Esophagus muscularis mucosa (tissue), 4 donors: ENCODE results near the gene SLC8A1. TPM values are rescaled to one million over a fixed set of nuclear protein-coding genes. Genes with fewer than 3 reads are reported as not detected.

Experiments used
- DNase-seq: peaks from one replicate; pipeline ENCODE4 v3.0.0-alpha.2; 2017; ENCODE audit errors: extremely low spot score
- H3K27ac ChIP-seq, 4 donors: fragments of 200-600 bp; sonication (generic); replicated peaks in 1 of 4; 1 replicate in 3 of 4; 2 replicates in 1 of 4; pipeline ENCODE4 v1.5.1; 2016 to 2019; ENCODE audit warnings: mild to moderate bottlenecking in 1 of 4
- H3K27me3 ChIP-seq, 4 donors: fragments of 200-600 bp; sonication (generic); one replicate each; pipeline versions ENCODE4 v1.5.1 to v1.6.0; 2016 to 2019
- H3K36me3 ChIP-seq, 4 donors: fragments of 200-600 bp; sonication (generic); one replicate each; pipeline ENCODE4 v1.5.1; 2016 to 2019
- H3K4me1 ChIP-seq, 4 donors: fragments of 200-600 bp; sonication (generic); one replicate each; pipeline ENCODE4 v1.5.1; 2016 to 2019
- H3K4me3 ChIP-seq, 4 donors: fragments of 200-600 bp; sonication (generic); 1 replicate in 2 of 4; 2 replicates in 2 of 4; pipeline ENCODE4 v1.5.1; 2016 to 2019; ENCODE audit warnings: mild to moderate bottlenecking in 4 of 4, moderate library complexity in 1 of 4
- H3K9me3 ChIP-seq, 4 donors: fragments of 200-600 bp; sonication (generic); 1 replicate in 3 of 4; 2 replicates in 1 of 4; pipeline ENCODE4 v1.5.1; 2016 to 2019
- CTCF ChIP-seq, 3 experiments: fragments of 200-600 bp in 2 of 3; fragments of 450-650 bp in 1 of 3; sonication (generic) in 2 of 3; IDR thresholded peaks; one replicate each; pipeline ENCODE4 v1.5.1; 2017 to 2019; ENCODE audit warnings: antibody characterized with exemption in 3 of 3, mild to moderate bottlenecking in 2 of 3, moderate library complexity in 1 of 3
- EP300 ChIP-seq: sonication (generic); formaldehyde crosslinking; IDR thresholded peaks from one replicate; pipeline ENCODE4 v1.6.1; 2017; ENCODE audit warnings: antibody characterized with exemption
- POLR2A ChIP-seq: fragments of 450-650 bp; IDR thresholded peaks from one replicate; pipeline ENCODE4 v1.6.1; 2017; ENCODE audit warnings: antibody characterized with exemption, moderate library complexity, mild to moderate bottlenecking, low read depth
- POLR2AphosphoS5 ChIP-seq, 2 donors: sonication (generic); formaldehyde crosslinking; IDR thresholded peaks; one replicate each; pipeline ENCODE4 v1.6.1; 2017; ENCODE audit warnings: antibody characterized with exemption in 2 of 2
- WGBS: methylation state at CpG from one replicate; pipeline ENCODE4 v1.1.5; 2018; 5-methylcytosine and 5-hydroxymethylcytosine counted together
- intact Hi-C: fragments of 100-400 bp; cut with DNase I; formaldehyde crosslinking; loops from one replicate; pipeline ENCODE4 v1.15.1; 2023
- total RNA-seq, 4 donors: library from RNA; depleted of rRNA; stranded (reverse); fragments of >200 nt; gene quantifications; one replicate each; pipeline versions ENCODE4 v1.1.0 to v1.2.1, GENCODE V29; 2016

SLC8A1 gene
- total RNA-seq, 4 donors from 2014 or later = 105 to 166 (median 157) TPM

- Histone ChIP-seq H3K4me3 (no peak overlapping the region), H3K4me1 (peaks cover 20 to 33% (median 30%) of the 10 kb centered on the region in 4 donors), H3K9me3 (no peaks in the 10 kb centered on the region), H3K27ac (peak overlapping the region in 3 of 4 donors; percentile 1 to 73 (median 12)), H3K27me3 (no peaks in the 10 kb centered on the region), H3K36me3 (no peaks in the 10 kb centered on the region)
- whole genome bisulfite sequencing = 97% methylated on average over 1 of the region's 1 CpG
- TF ChIP-seq POLR2AphosphoS5 (IDR thresholded peaks at IDR 0.05) (no peak), CTCF (IDR thresholded peaks at IDR 0.05) (no peak), EP300 (no peak), POLR2A (no peak)
- intact Hi-C loops = loop anchor here (10.0 kb wide), 1 partner anchor 236 kb away; the partner anchor contains the start of gene SLC8A1
- DNase-seq = no peak
Observed at GRCh38 chr2:40219141-40219540, 232.7 kb downstream of the SLC8A1 start.

- TF ChIP-seq POLR2A = no peak
- no peak for TF ChIP-seq EP300
- no peak for TF ChIP-seq CTCF (IDR thresholded peaks at IDR 0.05)
- no peak for TF ChIP-seq POLR2AphosphoS5 (IDR thresholded peaks at IDR 0.05)
Observed at GRCh38 chr2:40218679-40219078, 233.2 kb downstream of the SLC8A1 start.

GRCh38 chr2:40213619-40214018 lies 238.3 kb downstream of the SLC8A1 start:
- intact Hi-C loops = loop anchor here (10.0 kb wide), 1 partner anchor 241 kb away; the partner anchor contains the start of gene SLC8A1
- WGBS = 38% methylated on average over 3 of the region's 3 CpGs

More at GRCh38 chr2:40218679-40219078, 233.2 kb downstream of the SLC8A1 start:
- Histone ChIP-seq H3K27me3 (no peaks in the 10 kb centered on the region), H3K9me3 (no peaks in the 10 kb centered on the region), H3K4me1 (peaks cover 25 to 37% (median 32%) of the 10 kb centered on the region in 4 donors), H3K36me3 (no peaks in the 10 kb centered on the region), H3K4me3 (no peak overlapping the region), H3K27ac (peak overlapping the region in 2 of 4 donors; percentile 1 to 12)
- intact Hi-C loops = loop anchor here (10.0 kb wide), 1 partner anchor 236 kb away; the partner anchor contains the start of gene SLC8A1
- DNase-seq = no peak
- 7% methylated on average over 3 of the region's 3 CpGs for WGBS

GRCh38 chr2:40213071-40213470 lies 238.8 kb downstream of the SLC8A1 start:
- no peak for DNase-seq
- 27% methylated on average over 1 of the region's 1 CpG for WGBS
- intact Hi-C loops = loop anchor here (10.0 kb wide), 1 partner anchor 242 kb away; the partner anchor contains the start of gene SLC8A1
- Histone ChIP-seq H3K4me1 (peaks cover 17 to 22% (median 19%) of the 10 kb centered on the region in 4 donors), H3K27ac (peak overlapping the region in 2 of 4 donors; percentile 33 to 55), H3K27me3 (no peaks in the 10 kb centered on the region), H3K9me3 (no peaks in the 10 kb centered on the region), H3K36me3 (no peaks in the 10 kb centered on the region), H3K4me3 (no peak overlapping the region)
- TF ChIP-seq POLR2AphosphoS5 (IDR thresholded peaks at IDR 0.05) = no peak
- TF ChIP-seq CTCF (IDR thresholded peaks at IDR 0.05) = peak; percentile 39 to 53 (median 44)

More at GRCh38 chr2:40213619-40214018, 238.3 kb downstream of the SLC8A1 start:
- DNase-seq = no peak
- Histone ChIP-seq H3K4me3 (no peak overlapping the region), H3K36me3 (no peaks in the 10 kb centered on the region), H3K9me3 (no peaks in the 10 kb centered on the region), H3K4me1 (peaks cover 19 to 26% (median 23%) of the 10 kb centered on the region in 4 donors), H3K27ac (peak overlapping the region in 2 of 4 donors; percentile 33 to 55), H3K27me3 (no peaks in the 10 kb centered on the region)
- TF ChIP-seq POLR2A = no peak
- no peak for TF ChIP-seq CTCF (IDR thresholded peaks at IDR 0.05)
- TF ChIP-seq EP300 = no peak
- no peak for TF ChIP-seq POLR2AphosphoS5 (IDR thresholded peaks at IDR 0.05)

GRCh38 chr2:40210968-40211353 lies 240.9 kb downstream of the SLC8A1 start:
- Histone ChIP-seq H3K4me1 (peaks cover 17 to 22% (median 19%) of the 10 kb centered on the region in 4 donors), H3K36me3 (no peaks in the 10 kb centered on the region), H3K9me3 (no peaks in the 10 kb centered on the region), H3K27me3 (no peaks in the 10 kb centered on the region), H3K27ac (no peak overlapping the region), H3K4me3 (no peak overlapping the region)
- DNase-seq = no peak
- intact Hi-C loops = loop anchor here (10.0 kb wide), 1 partner anchor 244 kb away; the partner anchor contains the start of gene SLC8A1
- TF ChIP-seq POLR2AphosphoS5 (IDR thresholded peaks at IDR 0.05) (no peak), EP300 (no peak), CTCF (IDR thresholded peaks at IDR 0.05) (no peak), POLR2A (no peak)
- 93% methylated on average over 1 of the region's 1 CpG for whole genome bisulfite sequencing
